ENCODE measurements around the gene PODXL2. TPM values are rescaled to one million over a fixed set of nuclear protein-coding genes. Genes with fewer than 3 reads are reported as not detected.
"Not testable (repeated sequence)": the region's sequence is repeated elsewhere in the genome, so short reads cannot be mapped to it uniquely, and the experiment has no call there.

PODXL2 gene
- total RNA-seq, 1 donor from 2014 or later, result 2.7 TPM

DNA sequence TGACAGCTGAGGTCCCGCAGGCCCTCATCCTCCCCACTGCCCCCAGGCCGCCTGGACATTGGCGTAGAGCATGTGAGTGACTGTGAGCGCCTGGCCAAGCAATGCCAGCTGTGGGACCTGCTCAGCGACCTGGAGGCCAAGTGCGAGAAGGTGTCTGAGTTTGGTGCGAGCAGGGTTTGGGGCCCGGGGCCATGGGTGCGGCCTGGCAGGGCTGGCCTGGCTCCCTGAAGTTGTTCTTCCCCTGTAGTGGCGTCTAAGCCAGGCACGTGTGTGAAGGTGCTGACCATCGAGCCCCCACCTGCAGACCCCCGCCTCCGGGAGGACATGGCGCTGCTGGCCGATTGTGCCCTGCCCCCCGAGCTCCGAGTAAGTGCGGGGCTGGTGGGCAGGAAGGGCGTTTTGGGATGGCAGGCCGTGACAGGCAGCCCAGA is 48.0 kb downstream of the PODXL2 start:
- no peak for ATAC-seq

DNA sequence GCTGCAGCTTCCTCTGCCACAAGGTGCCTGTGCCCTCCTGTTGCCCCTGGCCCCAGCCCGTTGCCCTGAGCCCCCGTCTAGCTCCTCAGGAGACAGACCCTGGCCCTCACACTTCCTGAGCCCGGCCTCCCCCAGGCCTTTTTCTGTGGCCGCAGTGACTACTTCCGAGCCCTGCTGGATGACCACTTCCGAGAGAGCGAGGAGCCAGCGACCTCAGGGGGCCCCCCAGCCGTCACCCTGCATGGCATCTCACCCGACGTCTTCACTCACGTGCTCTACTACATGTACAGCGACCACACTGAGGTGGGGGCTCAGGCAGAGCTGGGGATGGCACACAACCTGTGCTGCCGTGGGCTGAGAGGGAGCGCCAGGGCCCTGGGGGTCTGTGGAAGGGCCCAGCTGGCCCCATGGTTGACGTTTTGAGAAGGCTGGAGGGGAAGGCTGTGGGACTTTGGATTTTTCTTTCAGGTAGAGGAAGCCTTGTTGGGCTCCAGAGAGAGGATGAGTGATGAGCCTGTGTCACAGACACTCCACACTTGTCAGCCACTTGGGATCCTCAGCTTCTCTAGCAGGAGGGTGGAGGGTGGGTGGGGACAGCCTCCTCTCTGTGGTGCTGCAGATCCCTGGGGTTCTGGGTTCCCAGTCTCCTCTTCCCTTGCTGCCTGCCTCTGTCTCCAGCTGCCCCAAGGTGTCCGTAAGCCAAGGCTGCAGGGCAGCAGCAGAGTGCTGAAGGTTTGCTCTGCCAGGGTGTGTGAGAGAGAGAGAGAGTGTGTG is 48.7 kb downstream of the PODXL2 start:
- ATAC-seq, result no peak

DNA sequence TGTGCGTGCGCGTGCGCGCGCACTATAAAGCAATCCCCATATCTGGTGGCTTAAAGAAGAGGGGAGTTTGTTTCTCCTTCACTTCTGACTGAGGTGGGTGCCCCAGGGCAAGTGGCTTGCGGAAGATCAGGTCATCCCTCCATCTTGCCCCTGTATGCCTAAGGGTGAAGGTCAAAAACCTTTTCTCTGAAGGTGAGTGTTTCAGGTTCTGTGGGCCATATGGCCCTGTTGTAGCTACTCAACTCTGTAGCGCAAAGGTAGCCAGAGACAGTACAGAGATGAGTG is 49.3 kb downstream of the PODXL2 start:
- ATAC-seq, result no peak

- ATAC-seq, result no peak
Measured at GRCh38 chr3:127678611-127679533, 49.9 kb downstream of the PODXL2 start.

- no peak for ATAC-seq
Measured at GRCh38 chr3:127679534-127680145, 50.7 kb downstream of the PODXL2 start.

GRCh38 chr3:127680146-127680661 is 51.2 kb downstream of the PODXL2 start:
- no peak for ATAC-seq

DNA sequence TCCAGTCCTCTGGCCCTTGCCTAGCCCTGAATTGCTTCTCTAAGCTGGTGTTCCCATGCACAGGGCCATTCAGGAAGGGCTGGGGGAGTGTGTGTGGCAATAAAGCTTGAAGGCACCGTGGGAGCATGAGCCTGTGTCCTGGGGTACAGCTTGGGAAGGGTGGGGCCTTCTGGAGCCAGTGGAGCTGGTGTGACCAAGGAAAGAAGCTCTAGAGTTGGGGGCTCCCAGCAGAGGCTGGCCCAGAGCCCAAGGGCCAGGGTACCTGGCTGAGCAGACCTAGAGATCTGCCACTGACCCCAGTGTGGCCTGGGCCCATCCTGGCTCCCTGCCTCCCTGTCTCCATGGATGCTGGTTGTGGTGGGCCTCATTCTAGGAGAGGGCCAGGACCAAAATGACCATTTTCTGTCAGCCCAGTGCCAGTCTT is 51.8 kb downstream of the PODXL2 start:
- no peak for ATAC-seq

DNA sequence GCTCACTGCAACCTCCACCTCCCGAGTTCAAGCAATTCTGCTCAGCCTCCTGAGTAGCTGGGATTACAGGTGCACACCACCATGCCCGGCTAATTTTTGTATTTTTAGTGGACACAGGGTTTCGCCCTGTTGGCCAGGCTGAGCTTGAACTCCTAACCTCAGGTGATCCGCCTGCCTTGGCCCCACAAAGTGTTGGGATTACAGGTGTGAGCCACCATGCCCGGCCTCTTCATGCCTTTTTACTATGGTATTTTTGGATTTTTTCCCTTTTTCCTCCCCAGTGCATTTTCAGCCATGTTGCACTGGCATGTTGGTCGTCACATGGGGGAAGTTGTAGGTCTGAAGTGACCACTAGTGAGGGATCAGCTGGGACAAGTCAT is 53.2 kb downstream of the PODXL2 start:
- not testable (repeated sequence) for ATAC-seq

- no peak for ATAC-seq
Measured at GRCh38 chr3:127682561-127682960, 53.6 kb downstream of the PODXL2 start.

GRCh38 chr3:127684871-127685707 is 56.1 kb downstream of the PODXL2 start:
- ATAC-seq, result no peak

DNA sequence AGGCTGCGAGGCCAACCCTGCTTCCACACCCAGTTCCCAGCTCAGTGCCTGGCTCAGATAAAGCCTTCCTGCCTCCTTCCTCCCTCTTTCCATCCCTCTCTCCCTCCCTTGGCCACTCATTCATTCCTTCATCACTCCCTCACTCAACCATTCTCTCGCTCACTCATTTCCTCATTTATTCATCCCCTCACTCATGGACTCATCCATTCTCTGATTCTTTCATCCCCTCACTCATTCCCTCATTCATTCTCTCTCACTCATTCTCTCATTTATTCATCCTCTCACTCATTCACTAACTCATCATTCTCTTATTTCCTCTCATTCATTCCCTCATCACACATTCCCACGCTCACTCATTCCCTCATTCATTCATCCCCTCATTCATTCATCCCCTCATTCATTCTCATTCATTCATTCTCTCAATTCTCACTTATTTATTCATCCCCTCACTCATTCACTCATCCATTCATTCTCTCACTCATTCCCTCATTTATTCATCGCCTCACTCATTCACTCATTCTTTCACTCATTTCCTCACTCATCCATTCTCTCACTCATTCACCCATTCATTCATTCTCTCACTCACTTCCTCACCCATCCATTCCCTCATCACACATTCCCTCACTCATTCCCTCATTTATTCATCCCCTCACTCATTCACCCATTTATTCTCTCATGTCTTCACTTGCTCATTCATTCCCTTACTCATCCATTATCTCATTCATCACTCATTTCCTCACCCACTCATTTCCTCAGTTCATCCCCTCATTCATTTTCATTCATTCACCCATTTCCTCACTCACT is 56.9 kb downstream of the PODXL2 start:
- no peak for ATAC-seq

DNA sequence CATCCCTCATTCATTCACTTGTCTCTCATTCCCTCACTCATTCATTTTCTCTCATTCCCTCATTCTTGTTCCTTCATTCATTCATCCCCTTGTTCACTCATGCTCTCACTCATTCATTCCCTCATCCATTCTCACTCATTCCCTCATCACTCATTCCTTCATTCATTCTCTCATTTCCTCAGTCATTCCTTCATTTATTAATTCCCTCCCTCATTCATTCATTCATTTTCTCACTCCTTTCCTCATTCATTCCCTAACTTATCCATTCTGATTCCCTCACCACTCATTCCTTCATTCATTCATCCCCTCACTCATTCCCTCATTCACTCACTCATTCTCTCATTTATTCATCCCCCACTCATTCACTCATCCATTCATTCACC is 57.5 kb downstream of the PODXL2 start:
- ATAC-seq, result no peak

- no peak for ATAC-seq
Measured at GRCh38 chr3:127687228-127687737, 58.3 kb downstream of the PODXL2 start.

DNA sequence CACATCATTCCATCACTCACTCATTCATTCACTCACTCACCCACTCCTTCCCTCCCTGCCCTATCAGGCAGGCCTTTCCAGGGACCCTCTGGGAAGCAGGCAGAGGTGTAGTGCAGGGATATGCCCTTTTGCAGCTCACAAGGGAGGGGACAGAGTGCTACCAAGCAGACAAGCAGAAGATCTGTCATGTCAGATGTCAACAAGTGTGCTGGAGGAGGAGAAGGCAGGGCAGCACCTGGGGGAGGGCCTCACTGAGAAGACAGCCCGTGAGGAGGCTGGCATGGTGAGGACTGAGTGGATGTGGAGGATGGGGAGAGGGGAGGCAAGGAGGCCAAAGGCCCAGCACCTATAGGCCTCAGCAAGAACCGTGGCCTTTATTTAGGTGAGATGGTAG is 59.0 kb downstream of the PODXL2 start:
- ATAC-seq, result no peak

- no peak for ATAC-seq
Measured at GRCh38 chr3:127688416-127689265, 59.7 kb downstream of the PODXL2 start.

- ATAC-seq, result no peak
Measured at GRCh38 chr3:127689266-127689860, 60.4 kb downstream of the PODXL2 start.

- peak; percentile 5 for ATAC-seq
Measured at GRCh38 chr3:127690106-127690505, 61.1 kb downstream of the PODXL2 start.

GRCh38 chr3:127690823-127691452 is 62.0 kb downstream of the PODXL2 start:
- ATAC-seq, result peak; percentile 45

- ATAC-seq, result no peak
Measured at GRCh38 chr3:127691489-127691888, 62.5 kb downstream of the PODXL2 start.

Measured in esophagus mucosa (tissue), 1 donor.